ENCODE measurements around the gene CTTNBP2.

The CTTNBP2 gene

GRCh38 chr7:117784315-117784714 is 88.9 kb downstream of the CTTNBP2 start:
- H3K27ac ChIP-seq (ENCODE audit: low read length), result peak overlapping the region; percentile 20; the same call in 1 of the 2 replicates
- peak overlapping the region; percentile 41 for H3K4me2 ChIP-seq (ENCODE audit: low read length)
- 0 out of 2 replicates have a peak, but pooled peaks cover 4% of the 10 kb centered on the region for H3K9me3 ChIP-seq (ENCODE audit: insufficient read depth, low read length)
- H3K36me3 ChIP-seq (replicated peaks; ENCODE audit: low read depth, low read length), result no peaks in the 10 kb centered on the region
- H2AFZ ChIP-seq (ENCODE audit: low read depth, low read length), result 0 out of 2 replicates have a peak overlapping the region, but pooled peaks have one; percentile 19
- TF ChIP-seq CTCF (IDR thresholded peaks at IDR 0.05; ENCODE audit: low read depth, low read length) (no peak), EZH2phosphoT487 (IDR thresholded peaks at IDR 0.05; ENCODE audit: low read depth) (no peak)
- H4K20me1 ChIP-seq (ENCODE audit: insufficient read depth, low read length), result no peaks in the 10 kb centered on the region
- no peak overlapping the region; the same call in 1 of the 2 replicates for H3K4me3 ChIP-seq (ENCODE audit: low read length)
- H3K79me2 ChIP-seq (ENCODE audit: low read length), result no peaks in the 10 kb centered on the region
- H3K27me3 ChIP-seq (ENCODE audit: low read depth, low read length), result no peaks in the 10 kb centered on the region
- H3K9ac ChIP-seq (ENCODE audit: low read length), result no peak overlapping the region
- peaks cover 70% of the 10 kb centered on the region for H3K4me1 ChIP-seq (ENCODE audit: low read length)

GRCh38 chr7:117782761-117783160 is 90.5 kb downstream of the CTTNBP2 start:
- Histone ChIP-seq H4K20me1 (ENCODE audit: insufficient read depth, low read length) (no peaks in the 10 kb centered on the region), H3K4me1 (ENCODE audit: low read length) (peaks cover 56% of the 10 kb centered on the region), H3K27me3 (ENCODE audit: low read depth, low read length) (no peaks in the 10 kb centered on the region), H2AFZ (ENCODE audit: low read depth, low read length) (no peak overlapping the region), H3K4me2 (ENCODE audit: low read length) (peak overlapping the region; percentile 25; the same call in 1 of the 2 replicates), H3K4me3 (ENCODE audit: low read length) (no peak overlapping the region), H3K79me2 (ENCODE audit: low read length) (no peaks in the 10 kb centered on the region), H3K9me3 (ENCODE audit: insufficient read depth, low read length) (0 out of 2 replicates have a peak, but pooled peaks cover 4% of the 10 kb centered on the region), H3K9ac (ENCODE audit: low read length) (no peak overlapping the region), H3K36me3 (replicated peaks; ENCODE audit: low read depth, low read length) (no peaks in the 10 kb centered on the region), H3K27ac (ENCODE audit: low read length) (no peak overlapping the region)
- TF ChIP-seq EZH2phosphoT487 (IDR thresholded peaks at IDR 0.05; ENCODE audit: low read depth) (no peak), CTCF (IDR thresholded peaks at IDR 0.05; ENCODE audit: low read depth, low read length) (no peak)

GRCh38 chr7:117781707-117782106 is 91.5 kb downstream of the CTTNBP2 start:
- H3K9me3 ChIP-seq (ENCODE audit: insufficient read depth, low read length), result no peaks in the 10 kb centered on the region
- H2AFZ ChIP-seq (ENCODE audit: low read depth, low read length), result no peak overlapping the region
- H3K36me3 ChIP-seq (replicated peaks; ENCODE audit: low read depth, low read length), result no peaks in the 10 kb centered on the region
- H4K20me1 ChIP-seq (ENCODE audit: insufficient read depth, low read length), result no peaks in the 10 kb centered on the region
- H3K27me3 ChIP-seq (ENCODE audit: low read depth, low read length), result no peaks in the 10 kb centered on the region
- H3K79me2 ChIP-seq (ENCODE audit: low read length), result no peaks in the 10 kb centered on the region
- H3K4me1 ChIP-seq (ENCODE audit: low read length), result peaks cover 57% of the 10 kb centered on the region
- no peak for TF ChIP-seq CTCF (IDR thresholded peaks at IDR 0.05; ENCODE audit: low read depth, low read length)
- no peak for TF ChIP-seq EZH2phosphoT487 (IDR thresholded peaks at IDR 0.05; ENCODE audit: low read depth)
- H3K4me2 ChIP-seq (ENCODE audit: low read length), result no peak overlapping the region
- no peak overlapping the region for H3K4me3 ChIP-seq (ENCODE audit: low read length)
- peak overlapping the region; percentile 87; the same call in 1 of the 2 replicates for H3K27ac ChIP-seq (ENCODE audit: low read length)
- no peak overlapping the region for H3K9ac ChIP-seq (ENCODE audit: low read length)

- H3K27ac ChIP-seq (ENCODE audit: low read length), result peak overlapping the region; percentile 87
- no peaks in the 10 kb centered on the region for H3K36me3 ChIP-seq (replicated peaks; ENCODE audit: low read depth, low read length)
- no peaks in the 10 kb centered on the region for H4K20me1 ChIP-seq (ENCODE audit: insufficient read depth, low read length)
- peak overlapping the region; percentile 35; the same call in 1 of the 2 replicates for H2AFZ ChIP-seq (ENCODE audit: low read depth, low read length)
- no peaks in the 10 kb centered on the region for H3K79me2 ChIP-seq (ENCODE audit: low read length)
- H3K27me3 ChIP-seq (ENCODE audit: low read depth, low read length), result no peaks in the 10 kb centered on the region
- H3K4me3 ChIP-seq (ENCODE audit: low read length), result peak overlapping the region; percentile 45
- peak overlapping the region; percentile 59 for H3K9ac ChIP-seq (ENCODE audit: low read length)
- TF ChIP-seq EZH2phosphoT487 (IDR thresholded peaks at IDR 0.05; ENCODE audit: low read depth) (no peak), CTCF (IDR thresholded peaks at IDR 0.05; ENCODE audit: low read depth, low read length) (no peak)
- H3K4me2 ChIP-seq (ENCODE audit: low read length), result peak overlapping the region; percentile 76
- no peaks in the 10 kb centered on the region for H3K9me3 ChIP-seq (ENCODE audit: insufficient read depth, low read length)
- H3K4me1 ChIP-seq (ENCODE audit: low read length), result peaks cover 65% of the 10 kb centered on the region
These were observed 92.4 kb downstream of the CTTNBP2 start for GRCh38 chr7:117780832-117781231.
